Stimulated activated CD8-positive, alpha-beta memory T cell treated with anti-CD3 and anti-CD28 coated beads, Interleukin-7, amount 100 ng/mL, for 48 hours (primary cell): ENCODE measurements around the gene PSMF1.
"Not testable (repeated sequence)": the region's sequence is repeated elsewhere in the genome, so short reads cannot be mapped to it uniquely, and the experiment has no call there.

Source experiments
- DNase-seq, 2 donors: peaks; one replicate each; pipeline ENCODE4 v3.0.0-alpha.2; 2020; ENCODE audit warnings: low read depth in 1 of 2; ENCODE audit errors: extremely low read depth in 1 of 2

PSMF1 gene

DNA sequence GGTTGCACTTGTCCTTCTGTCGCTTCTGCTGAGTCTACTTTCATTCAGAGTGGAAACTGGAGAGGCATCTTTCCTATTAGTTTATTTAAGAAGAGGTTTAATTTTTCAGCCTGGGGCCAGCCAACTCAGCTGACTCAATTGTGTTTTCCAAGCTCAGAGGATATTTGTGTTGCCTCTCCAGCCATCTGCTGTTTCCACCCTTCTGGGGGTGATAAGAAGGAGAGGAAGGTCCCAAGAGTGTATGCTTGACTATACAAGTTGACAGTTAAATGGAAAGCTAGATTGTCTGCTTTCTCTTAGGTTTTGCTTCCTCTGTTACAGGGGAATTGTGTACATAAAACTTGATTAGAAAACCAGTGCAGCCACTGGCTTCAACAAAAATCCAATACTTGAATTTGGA, 3.0 kb downstream of the PSMF1 start:
- DNase-seq: no peak

DNA sequence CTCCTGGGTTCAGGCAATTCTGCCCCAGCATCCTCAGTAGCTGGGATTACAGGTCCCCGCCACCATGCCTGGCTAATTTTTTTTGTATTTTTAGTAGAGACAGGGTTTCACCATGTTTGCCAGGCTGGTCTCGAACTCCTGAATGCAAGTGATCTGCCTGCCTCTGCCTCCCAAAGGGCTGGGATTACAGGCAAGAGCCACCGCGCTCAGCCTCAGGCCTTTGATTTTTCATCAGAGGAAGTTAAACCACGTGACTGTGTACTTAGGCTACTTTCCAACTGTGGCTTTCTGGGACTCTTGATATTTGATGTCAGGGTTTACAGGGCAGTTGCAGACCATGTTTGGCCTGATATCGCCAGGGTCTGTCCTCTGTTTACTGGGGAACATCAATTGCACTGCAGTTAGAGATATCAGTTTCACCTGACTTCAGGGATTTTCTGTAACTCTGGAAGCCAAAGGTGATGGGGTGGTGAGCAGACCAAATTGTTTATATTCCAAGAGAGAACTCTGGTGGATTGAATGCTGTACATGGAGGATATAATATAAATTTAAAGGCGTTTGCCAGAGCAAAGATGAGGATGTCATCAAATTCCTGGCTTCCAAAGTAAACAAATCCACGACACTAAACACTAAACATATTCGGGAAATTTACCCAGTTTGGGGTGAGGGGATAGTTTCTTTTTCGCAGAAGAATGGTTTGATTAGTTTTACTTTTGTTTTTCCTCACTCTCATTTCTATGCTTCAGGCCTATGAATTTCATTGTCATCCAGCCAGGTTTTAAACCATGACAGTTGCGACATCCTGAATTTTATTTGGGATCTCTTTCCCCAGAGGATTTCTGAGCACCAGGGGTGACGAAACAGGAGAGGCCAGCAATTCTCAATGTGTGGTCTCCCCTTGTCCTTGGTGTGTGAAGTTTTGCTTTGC, 4.2 kb downstream of the PSMF1 start:
- DNase-seq: no peak

DNA sequence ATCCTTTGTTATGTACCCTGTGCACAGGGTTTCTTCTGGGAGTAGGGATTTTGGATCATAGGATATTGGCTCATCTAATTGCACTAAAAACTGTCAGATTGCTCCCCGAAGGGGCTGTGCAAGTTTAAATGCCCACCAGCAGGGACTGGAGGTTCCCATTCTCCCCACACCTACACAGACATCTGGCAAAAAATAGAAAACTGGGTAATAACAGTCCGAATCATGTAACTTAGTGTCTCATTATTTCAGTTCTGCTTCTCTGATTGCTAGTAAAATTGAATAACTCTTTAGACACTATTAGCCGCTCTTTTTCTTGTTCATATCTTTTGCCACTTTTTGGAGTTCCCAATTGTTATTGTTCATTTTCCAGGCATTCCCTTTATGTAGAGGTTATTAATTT, 5.3 kb downstream of the PSMF1 start:
- DNase-seq: no peak

DNA sequence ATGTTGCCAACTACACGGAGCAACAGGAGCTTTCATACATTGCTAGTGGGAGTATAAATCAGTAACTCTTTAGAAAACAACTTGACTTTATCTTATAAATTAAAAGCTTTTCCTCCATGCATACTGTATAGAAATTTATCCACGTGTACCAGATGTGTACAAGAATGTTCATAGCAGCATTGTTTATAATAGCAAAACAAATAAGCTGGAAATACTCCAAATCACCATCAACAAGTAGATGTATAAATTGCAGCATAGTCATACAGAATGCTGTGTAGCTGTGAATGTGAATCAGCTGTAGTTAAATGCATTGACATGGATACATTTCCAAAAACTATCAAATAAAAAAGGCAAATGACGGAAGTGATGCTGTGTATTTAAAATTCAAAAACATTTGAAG, 6.0 kb downstream of the PSMF1 start:
- DNase-seq: no peak

DNA sequence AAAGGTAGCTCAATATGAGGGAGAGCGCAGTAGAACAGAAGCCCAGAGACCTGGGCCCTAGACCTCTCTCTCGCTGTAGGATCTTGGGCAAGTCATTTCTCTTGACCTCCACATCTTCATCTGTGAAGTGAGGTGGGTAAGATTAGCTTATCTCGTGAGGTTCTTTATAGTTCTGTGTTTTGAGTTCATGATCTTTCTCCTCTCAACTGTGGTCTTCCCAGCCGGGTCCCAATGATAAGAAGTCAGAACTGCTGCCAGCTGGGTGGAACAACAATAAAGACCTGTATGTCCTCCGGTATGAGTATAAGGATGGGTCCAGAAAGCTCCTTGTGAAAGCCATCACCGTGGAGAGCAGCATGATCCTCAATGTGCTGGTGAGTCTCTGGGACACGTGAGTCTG, 6.9 kb downstream of the PSMF1 start:
- no peak for DNase-seq

DNA sequence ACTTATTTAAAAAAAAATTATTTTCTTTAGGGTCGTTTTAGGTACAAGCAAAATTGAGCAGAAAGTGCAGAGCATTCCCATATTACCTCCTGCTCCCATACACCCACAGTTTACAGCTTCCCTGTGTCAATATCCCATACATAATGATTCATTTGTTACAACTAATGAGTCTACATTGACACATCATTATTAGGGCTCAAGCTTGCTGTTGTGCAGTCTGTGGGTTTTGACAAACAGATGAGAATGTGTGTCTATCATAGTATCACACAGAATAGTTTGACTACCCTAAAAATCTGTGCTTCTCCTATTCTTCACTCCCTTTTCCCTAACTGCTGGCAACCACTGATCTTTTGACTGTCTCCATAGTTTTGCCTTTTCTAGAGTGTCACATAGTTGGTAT, 9.4 kb downstream of the PSMF1 start:
- no peak for DNase-seq

DNA sequence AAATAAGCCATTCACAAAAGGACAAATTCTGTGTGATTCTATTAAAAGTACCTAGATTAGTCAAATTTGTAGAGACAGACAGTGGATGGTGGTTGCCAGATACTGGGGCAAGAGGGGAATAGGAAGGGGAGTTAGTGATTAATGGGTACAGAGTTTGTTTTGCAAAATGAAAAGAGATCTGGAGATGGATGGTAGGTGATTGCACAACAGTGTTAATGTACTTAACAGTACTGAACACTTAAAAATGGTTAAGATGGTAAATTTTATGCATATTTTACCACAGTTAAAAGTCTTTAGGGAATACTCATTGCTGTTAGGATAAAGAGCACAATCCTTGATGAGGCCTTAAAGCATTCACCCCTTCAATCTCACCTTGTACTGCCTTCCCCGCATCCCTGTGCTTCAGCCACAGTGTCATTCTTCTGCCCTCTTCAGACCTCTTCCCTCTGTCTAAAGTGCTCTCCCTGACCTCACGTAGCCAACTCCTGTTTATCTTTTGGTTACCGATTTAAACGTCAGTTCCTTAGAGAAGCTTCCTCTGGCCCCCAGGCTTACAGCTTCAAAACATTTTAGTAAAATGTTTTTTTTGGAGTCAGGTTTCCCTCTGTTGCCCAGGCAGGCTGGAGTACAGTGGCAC, 11.8 kb downstream of the PSMF1 start:
- DNase-seq: no peak

DNA sequence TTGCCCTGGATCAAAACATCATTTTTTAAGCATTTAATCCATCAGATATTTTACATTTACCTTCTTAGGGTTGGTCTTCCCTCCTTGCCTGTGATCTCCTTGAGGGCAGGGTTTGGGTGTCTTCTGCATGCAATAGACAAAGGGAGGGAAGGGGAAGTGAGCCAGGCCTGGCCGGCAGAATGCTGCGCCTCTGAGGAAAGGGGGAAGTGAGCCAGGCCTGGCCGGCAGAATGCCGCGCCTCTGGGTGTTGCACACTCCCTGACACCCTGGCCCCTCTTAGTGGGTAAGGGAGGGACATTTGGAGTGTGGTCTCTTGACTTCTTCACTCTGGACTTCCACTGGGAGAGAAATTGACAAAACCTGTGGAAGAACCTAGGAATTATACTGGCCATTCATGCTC, 12.4 kb downstream of the PSMF1 start:
- no peak for DNase-seq

DNA sequence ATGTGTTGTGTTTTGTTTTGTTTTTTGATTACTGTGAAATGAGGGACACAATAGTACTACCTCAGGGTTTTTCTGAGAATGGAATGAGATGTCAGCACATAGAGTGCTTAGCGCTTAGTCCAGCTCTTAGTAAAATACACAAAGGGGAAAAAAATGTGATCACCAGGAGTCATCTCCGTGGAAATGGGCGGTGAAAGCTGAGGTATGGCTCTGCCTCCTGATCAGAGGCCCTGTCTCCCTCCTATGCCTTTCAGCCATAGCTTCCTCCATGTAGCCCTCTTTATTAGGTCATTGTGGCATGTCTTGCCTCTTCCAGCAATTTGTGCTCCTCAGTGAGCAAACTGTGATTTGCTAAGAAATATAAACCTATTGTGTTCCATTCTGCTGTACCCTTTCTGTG, 13.0 kb downstream of the PSMF1 start:
- no peak for DNase-seq

DNA sequence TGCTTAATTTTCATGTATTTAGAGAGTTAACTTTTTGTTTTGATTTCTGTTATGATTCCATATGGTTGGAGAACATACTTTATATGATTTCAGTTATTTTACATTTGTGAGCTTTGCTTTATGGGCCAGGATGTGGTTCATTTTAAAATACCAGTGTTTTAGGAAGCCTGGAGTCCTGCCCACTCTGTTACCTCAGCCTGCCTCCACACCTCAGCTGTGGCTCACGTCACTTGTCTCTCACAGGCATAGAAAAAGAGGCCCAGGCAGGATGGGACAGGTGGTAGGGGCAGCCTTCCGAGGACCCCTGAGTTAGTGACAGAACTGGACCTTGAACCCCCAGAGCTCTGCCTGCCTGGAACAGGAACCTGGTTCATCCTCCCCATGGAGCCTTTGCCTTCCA, 16.0 kb downstream of the PSMF1 start:
- DNase-seq: no peak

DNA sequence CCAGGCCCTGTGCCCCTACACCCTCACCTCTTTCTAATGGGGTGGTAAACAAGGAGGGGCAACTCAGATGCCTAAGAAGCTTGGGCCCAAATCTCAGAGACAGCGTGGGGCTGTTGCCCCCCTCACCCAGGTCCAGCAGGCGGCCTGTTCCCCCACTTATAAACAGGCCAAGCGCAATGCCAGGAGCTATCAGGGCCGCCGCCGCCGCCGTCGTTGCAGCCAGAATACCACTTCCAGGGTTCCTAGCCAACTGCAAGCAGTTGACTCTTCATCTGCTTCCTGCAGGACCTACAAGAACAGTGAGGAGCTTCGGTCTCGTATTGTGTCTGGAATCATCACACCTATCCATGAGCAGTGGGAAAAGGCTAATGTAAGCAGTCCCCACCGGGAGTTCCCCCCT, 16.4 kb downstream of the PSMF1 start:
- no peak for DNase-seq

DNA sequence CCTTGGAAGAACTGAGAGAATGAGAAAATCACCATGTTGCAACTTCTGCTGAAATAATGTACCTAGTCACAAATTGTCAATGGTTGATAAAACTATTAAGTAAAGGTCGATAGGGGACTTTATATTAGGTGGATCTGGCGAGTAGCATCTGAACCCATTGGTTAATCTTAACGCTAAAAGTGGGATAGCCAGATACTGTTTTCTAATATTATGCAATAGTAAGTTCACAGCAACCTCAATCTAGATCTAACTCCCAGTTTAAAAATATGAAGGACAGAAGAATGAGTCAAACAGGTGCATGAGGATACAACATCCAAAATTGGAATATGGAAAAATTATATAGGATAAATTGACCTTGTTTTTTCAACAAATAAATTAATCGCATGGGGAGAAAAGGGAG, 18.8 kb downstream of the PSMF1 start:
- DNase-seq: no peak

DNA sequence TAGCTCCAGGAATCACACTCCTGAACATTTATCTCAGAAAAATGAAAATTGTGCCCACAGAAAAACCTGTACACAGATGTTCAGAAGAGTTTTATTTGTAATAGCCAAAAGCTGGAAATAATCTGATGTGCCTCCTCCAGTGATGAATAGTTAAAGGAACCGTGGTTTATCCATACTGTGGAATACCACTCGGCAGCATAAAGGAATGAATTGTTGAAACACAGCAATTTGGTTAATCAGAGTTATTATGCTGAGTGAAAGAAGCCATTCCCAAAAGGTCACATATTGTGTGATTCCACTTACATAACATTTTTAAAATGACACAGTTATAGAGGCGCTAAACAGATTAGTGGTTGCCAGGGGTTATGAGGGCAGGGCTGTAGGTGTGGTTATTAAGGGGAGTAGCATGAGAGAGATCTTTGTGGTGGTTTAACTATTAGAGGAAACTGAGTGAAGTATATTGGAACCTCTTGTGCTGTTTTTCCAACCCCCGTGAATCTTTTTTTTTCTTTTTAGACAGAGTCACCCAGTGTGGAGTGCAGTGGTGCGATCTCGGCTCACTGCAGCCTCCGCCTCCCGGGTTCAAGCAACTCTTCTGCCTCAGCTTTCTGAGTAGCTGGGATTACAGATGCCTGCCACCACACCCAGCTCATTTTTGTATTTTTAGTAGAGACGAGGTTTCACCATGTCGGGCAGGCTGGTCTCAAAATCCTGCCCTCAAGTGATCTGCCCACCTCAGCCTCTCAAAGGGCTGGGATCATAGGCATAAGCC, 26.2 kb downstream of the PSMF1 start:
- no peak for DNase-seq

DNA sequence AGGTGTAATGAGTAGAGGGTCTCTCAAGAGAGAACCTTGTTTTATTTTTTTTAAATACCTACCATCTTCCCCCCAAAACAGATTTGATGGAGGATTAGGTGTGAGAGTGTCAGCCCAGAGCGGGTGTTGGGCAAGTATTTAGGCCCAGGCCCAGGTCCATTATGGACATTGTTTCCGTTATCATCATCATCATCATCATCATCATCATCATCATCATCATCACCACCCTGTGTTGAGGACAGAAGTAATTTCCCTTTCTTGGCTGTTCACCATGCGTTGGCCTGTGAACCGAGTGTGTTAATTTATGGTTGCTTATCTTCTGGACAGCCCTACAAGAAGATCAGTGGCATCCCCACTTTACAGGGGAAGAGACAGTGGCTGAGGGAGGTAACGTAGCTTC, 28.6 kb downstream of the PSMF1 start:
- no peak for DNase-seq

DNA sequence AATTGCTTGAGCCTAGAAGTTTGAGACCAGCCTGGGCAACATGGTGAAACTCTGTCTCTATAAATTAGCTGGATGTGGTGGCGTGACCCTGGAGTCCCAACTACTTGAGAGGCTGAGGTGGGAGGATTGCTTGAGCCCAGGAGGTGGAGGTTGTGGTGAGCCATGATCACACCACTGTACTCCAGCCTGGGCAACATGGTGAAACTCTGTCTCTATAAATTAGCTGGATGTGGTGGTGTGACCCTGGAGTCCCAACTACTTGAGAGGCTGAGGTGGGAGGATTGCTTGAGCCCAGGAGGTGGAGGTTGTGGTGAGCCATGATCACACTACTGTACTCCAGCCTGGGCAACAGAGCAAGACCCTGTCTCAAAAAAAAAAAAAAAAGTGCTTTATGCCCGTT, 31.4 kb downstream of the PSMF1 start:
- not testable (repeated sequence) for DNase-seq

DNA sequence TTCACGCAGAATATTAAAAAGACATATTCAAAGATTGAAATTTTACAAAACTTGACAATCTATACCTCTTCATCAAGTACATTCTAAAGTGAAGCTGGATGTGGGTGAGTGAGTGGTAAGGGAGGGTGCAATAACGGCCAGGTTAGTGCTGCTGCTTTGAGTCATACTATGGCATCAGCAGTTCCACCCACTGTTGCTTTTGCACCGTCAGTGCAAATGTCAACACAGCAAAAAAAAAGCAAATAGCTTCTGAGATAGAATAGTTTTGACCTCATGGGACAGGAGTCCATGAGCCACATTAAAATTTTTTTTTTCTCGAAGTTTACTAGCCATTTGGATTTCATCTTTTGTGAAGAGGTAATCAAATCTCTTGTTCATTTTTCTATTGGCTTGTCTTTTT, 31.8 kb downstream of the PSMF1 start:
- DNase-seq: no peak

DNA sequence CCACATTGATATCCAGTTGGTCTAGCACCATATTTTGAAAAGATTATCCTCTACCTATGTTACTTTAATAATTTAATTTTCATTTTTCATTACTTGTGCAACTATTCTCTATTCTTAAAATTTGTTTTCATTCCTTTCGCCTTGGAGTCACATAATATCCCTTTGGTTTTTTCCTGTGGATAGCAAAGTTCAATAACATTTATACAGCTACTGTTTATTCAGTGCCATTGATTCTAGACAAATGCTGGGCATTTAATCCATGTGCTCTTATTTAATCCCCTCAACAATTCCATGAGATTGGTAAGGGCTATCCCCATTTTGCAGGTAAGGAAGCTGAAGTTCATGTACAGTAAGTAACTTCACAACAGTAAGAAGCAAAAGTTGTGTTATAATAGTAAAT, 32.6 kb downstream of the PSMF1 start:
- DNase-seq: no peak

DNA sequence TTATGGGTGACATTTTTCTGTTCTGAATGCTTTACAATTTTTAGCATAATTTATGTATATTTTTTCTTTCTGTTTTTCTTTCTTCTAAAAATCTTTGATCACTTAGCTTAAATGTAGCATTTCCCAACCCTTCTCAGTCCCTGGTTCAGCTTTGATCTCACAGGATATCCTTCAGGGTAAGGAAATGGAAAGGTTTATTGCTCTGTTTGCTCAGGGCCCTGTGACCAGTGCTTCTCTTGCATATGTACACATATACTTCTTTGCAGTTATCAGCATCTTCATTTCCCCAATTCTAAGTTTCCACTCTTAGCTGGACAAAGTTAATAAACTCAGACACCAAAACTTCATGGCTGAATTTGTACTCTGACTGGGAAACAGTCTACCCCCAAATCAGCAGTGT, 35.8 kb downstream of the PSMF1 start:
- DNase-seq: no peak

DNA sequence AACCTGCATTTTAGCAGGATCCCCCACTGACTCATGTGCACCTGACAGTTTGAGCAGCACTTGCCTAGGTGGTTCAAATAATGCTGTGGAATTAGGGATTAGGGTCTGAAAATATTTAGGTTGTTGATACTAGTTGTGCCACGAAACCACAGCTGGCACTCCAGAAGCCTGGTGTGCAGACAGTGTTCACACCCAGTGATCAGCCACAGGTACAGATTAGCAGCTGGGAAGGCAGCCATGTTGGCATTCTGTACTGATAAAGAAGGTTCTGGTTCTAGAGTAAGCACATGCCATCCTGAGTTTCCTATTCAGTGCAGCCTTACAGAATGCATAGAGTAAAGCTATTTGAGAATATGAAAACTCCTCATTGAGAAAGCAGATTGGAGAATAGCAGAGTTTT, 36.3 kb downstream of the PSMF1 start:
- DNase-seq: no peak

DNA sequence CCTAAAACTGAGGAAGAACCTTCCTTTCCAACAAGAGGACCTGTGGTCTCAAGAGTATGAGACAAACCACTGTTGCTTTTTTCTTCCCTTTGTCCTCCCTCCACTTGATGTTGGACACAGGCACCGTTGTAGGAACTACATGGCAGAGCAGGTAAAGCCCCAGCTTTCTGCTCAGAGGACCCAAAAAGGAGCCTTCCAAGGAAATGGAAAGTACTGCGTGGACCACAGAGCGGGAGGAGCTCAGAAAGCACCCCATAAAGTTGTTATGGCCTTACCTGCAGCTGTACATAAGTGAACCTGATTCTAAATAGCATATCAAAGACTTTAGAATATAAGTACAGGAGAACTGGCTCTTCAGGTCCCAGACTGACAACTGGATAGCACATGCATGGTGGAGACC, 36.9 kb downstream of the PSMF1 start:
- DNase-seq: no peak

DNA sequence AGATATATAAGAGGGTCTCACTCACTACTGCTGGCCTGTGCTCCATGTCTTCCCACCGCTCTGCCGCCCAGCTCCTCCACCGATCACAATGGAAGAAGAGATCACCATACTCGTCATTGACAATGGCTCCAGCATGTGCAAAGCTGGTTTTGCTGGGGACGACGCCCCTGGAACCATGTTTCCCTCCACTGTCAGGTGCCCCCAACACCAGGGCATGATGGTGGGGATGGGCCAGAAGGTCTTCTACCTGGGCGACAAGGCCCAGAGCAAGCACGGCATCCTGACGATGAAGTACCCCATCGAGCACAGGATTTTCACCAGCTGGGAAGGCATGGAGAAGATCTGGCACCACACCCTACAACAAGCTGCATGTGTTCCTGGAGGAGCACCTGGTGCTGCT, 42.1 kb downstream of the PSMF1 start:
- no peak for DNase-seq

DNA sequence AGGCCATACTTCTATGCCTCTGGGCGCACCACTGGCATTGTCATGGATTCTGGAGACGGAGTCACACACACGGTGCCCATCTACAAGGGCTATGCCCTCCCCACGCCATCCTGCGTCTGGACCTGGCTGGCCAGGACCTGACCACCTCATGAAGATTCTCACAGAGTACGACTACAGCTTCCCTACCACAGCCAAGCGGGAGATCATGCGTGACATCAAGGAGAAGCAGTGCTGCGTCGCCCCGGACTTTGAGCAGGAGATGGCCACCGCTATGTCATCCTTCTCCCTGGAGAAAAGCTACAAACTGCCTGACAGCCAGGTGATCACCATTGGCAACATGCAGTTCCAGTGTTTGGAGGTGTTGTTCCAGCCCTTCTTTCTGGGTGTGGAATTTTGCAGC, 42.6 kb downstream of the PSMF1 start:
- no peak for DNase-seq
